BLaER1 (cell line): Measurements from ENCODE around the gene WAPL.
"Not testable (repeated sequence)": the region's sequence is repeated elsewhere in the genome, so short reads cannot be mapped to it uniquely, and the experiment has no call there.

Source experiments
- H3K27ac ChIP-seq: shearing (Covaris generic); formaldehyde crosslinking; 2 replicates; pipeline ENCODE4 v1.8.1; 2022
- H3K27me3 ChIP-seq: shearing (Covaris generic); formaldehyde crosslinking; 2 replicates; pipeline ENCODE4 v1.8.1; 2022
- H3K36me3 ChIP-seq: shearing (Covaris generic); formaldehyde crosslinking; 2 replicates; pipeline ENCODE4 v1.8.1; 2022
- H3K4me1 ChIP-seq: shearing (Covaris generic); formaldehyde crosslinking; 2 replicates; pipeline ENCODE4 v1.8.1; 2022
- H3K4me2 ChIP-seq: shearing (Covaris generic); formaldehyde crosslinking; 2 replicates; pipeline ENCODE4 v1.8.1; 2022
- H3K4me3 ChIP-seq: shearing (Covaris generic); formaldehyde crosslinking; 2 replicates; pipeline ENCODE4 v1.8.1; 2022
- H3K9ac ChIP-seq: shearing (Covaris generic); formaldehyde crosslinking; 2 replicates; pipeline ENCODE4 v1.8.1; 2022
- H3K9me3 ChIP-seq: shearing (Covaris generic); formaldehyde crosslinking; 2 replicates; pipeline ENCODE4 v1.8.1; 2022
- H4K20me1 ChIP-seq: shearing (Covaris generic); formaldehyde crosslinking; 2 replicates; pipeline ENCODE4 v1.8.1; 2022
- Cebpa-rat ChIP-seq: shearing (Covaris generic); IDR thresholded peaks from 2 replicates; pipeline ENCODE4 v1.8.1; 2022

The WAPL gene

DNA sequence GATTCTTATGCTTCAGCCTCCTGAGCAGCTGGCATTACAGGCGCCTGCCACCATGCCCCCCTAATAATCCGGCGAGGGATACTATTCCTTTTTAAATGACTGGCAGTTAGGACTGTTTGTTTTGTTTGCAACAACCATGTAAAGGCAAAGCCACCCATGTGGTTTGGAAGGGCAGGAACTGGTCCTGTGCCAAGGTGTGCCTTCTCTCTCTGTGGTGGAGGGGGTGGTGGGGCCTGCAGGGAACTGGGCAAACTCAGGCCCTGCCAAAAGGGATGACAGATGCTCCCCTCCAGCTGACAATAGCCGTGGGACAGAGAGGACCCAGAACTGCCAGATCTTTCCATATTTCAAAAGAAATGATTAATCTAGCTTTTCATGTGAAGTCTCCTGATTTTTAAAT is 23.5 kb upstream of the WAPL start:
- Histone ChIP-seq H3K36me3 (no peaks in the 10 kb centered on the region), H3K4me3 (no peak overlapping the region), H4K20me1 (no peaks in the 10 kb centered on the region), H3K4me2 (no peak overlapping the region), H3K27ac (no peak overlapping the region), H3K9me3 (peaks cover 10% of the 10 kb centered on the region), H3K4me1 (peaks cover 5% of the 10 kb centered on the region), H3K9ac (no peak overlapping the region), H3K27me3 (no peaks in the 10 kb centered on the region)
- TF ChIP-seq Cebpa-rat = no peak

GRCh38 chr10:86540016-86540415 is 18.4 kb upstream of the WAPL start:
- peaks cover 34% of the 10 kb centered on the region for H3K9me3 ChIP-seq
- H3K9ac ChIP-seq = no peak overlapping the region
- H3K4me3 ChIP-seq = no peak overlapping the region
- H3K4me2 ChIP-seq = peak overlapping the region; percentile 47
- H3K4me1 ChIP-seq = peaks cover 23% of the 10 kb centered on the region
- H3K36me3 ChIP-seq = no peaks in the 10 kb centered on the region
- no peak for TF ChIP-seq Cebpa-rat
- H3K27me3 ChIP-seq = peaks cover 22% of the 10 kb centered on the region
- no peaks in the 10 kb centered on the region for H4K20me1 ChIP-seq
- peak overlapping the region; percentile 24; the same call in 1 of the 2 replicates for H3K27ac ChIP-seq

- no peak overlapping the region for H3K4me2 ChIP-seq
- H3K27ac ChIP-seq = no peak overlapping the region
- H3K27me3 ChIP-seq = peaks cover 22% of the 10 kb centered on the region
- H3K4me3 ChIP-seq = no peak overlapping the region
- peaks cover 37% of the 10 kb centered on the region for H3K9me3 ChIP-seq
- no peaks in the 10 kb centered on the region for H3K36me3 ChIP-seq
- H4K20me1 ChIP-seq = no peaks in the 10 kb centered on the region
- no peak for TF ChIP-seq Cebpa-rat
- H3K4me1 ChIP-seq = peaks cover 23% of the 10 kb centered on the region
- no peak overlapping the region for H3K9ac ChIP-seq
Measured at GRCh38 chr10:86538547-86538946, 17.0 kb upstream of the WAPL start.

DNA sequence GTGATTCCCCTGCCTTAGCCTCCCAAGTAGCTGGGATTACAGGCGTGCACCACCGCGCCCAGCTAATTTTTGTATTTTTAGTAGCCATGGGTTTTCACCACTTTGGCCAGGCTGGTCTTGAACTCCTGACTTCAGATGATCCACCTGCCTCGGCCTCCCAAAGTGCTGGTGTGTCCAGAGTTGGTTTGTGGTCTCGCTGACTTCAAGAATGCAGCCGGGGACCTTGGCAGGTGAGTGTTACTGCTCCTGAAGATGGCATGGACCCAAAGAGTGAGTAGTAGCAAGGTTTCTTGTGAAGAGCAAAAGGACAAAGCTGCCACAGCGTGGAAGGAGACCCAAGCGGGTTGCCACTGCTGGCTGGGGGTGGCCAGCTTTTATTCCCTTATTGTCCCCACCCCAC is 16.4 kb upstream of the WAPL start:
- H3K4me2 ChIP-seq, H3K4me3 ChIP-seq, H3K9ac ChIP-seq, H3K36me3 ChIP-seq, H3K27ac ChIP-seq, H4K20me1 ChIP-seq: not testable (repeated sequence)
- Histone ChIP-seq H3K27me3 (peaks cover 22% of the 10 kb centered on the region), H3K4me1 (peaks cover 23% of the 10 kb centered on the region), H3K9me3 (peaks cover 37% of the 10 kb centered on the region)

DNA sequence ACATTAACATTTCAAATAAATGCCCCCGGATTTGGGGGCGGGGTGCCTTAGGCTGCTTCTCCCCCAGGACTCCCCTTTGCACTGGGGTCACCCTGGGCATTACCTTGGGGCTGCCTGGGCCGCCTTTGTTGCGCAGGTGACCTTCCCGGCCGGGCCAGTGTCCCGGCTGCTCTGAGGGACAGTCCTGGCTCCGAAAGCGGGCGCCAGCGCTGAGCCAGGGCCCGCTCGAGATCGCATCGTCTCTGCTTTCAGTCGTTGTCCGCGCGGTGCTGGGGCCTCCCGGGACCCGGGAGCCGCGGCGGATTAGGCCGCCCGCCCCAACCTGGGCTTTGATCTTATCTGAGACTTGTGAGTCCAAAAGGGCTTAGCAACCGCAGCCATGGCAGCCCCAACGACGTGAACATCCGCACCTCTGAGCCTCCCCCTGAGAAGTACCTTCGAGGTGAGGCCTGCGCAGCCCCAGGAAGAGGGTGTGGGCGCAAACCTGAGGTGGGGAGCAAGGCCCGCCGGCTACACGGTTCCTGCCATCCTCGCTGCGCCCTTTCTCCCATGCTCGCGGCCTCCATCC is 14.8 kb upstream of the WAPL start:
- Histone ChIP-seq H4K20me1 (no peaks in the 10 kb centered on the region), H3K9me3 (peaks cover 37% of the 10 kb centered on the region), H3K27ac (no peak overlapping the region), H3K9ac (no peak overlapping the region), H3K4me3 (peak overlapping the region; percentile 48), H3K4me2 (peak overlapping the region; percentile 79), H3K4me1 (peaks cover 23% of the 10 kb centered on the region), H3K27me3 (peaks cover 22% of the 10 kb centered on the region), H3K36me3 (no peaks in the 10 kb centered on the region)
- TF ChIP-seq Cebpa-rat = no peak

- H3K36me3 ChIP-seq = no peaks in the 10 kb centered on the region
- no peak overlapping the region for H3K9ac ChIP-seq
- H3K27me3 ChIP-seq = peaks cover 22% of the 10 kb centered on the region
- peaks cover 21% of the 10 kb centered on the region for H3K4me1 ChIP-seq
- H3K9me3 ChIP-seq = peaks cover 37% of the 10 kb centered on the region
- H3K27ac ChIP-seq = no peak overlapping the region
- no peak for TF ChIP-seq Cebpa-rat
- H3K4me2 ChIP-seq = no peak overlapping the region
- H4K20me1 ChIP-seq = no peaks in the 10 kb centered on the region
- no peak overlapping the region for H3K4me3 ChIP-seq
Measured at GRCh38 chr10:86535132-86535882, 13.7 kb upstream of the WAPL start.

GRCh38 chr10:86533328-86533727 is 11.7 kb upstream of the WAPL start:
- Histone ChIP-seq H3K4me3 (no peak overlapping the region), H4K20me1 (no peaks in the 10 kb centered on the region), H3K36me3 (no peaks in the 10 kb centered on the region), H3K27ac (no peak overlapping the region), H3K9me3 (peaks cover 32% of the 10 kb centered on the region), H3K27me3 (peaks cover 22% of the 10 kb centered on the region), H3K4me2 (no peak overlapping the region), H3K9ac (no peak overlapping the region), H3K4me1 (peaks cover 15% of the 10 kb centered on the region)
- TF ChIP-seq Cebpa-rat = no peak

DNA sequence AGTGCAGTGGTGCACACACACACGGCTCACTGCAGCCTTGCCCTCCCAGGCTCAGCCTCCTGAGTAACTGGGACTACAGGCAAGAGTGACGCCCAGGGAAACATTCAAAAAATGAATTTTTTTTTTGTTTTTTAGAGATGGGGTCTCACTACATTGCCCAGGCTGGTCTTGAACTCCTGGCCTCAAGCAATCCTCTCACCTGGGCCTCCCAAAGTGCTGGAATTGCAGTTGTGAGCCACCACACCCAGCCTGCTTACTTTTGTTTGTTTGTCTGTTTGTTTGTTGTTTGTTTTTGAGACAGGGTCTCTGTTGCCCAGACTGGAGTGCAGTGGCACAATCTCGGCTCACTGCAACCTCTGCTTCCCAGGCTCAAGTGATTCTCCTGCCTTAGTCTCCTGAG is 7.1 kb upstream of the WAPL start:
- H3K9me3 ChIP-seq, H3K4me3 ChIP-seq, H3K4me2 ChIP-seq, H3K36me3 ChIP-seq, H3K27ac ChIP-seq, H3K9ac ChIP-seq, H3K27me3 ChIP-seq, H4K20me1 ChIP-seq: not testable (repeated sequence)
- H3K4me1 ChIP-seq = peaks cover 20% of the 10 kb centered on the region

- Histone ChIP-seq H3K4me1 (peaks cover 33% of the 10 kb centered on the region), H4K20me1 (no peaks in the 10 kb centered on the region), H3K27ac (no peak overlapping the region), H3K27me3 (no peaks in the 10 kb centered on the region), H3K4me2 (no peak overlapping the region), H3K36me3 (no peaks in the 10 kb centered on the region), H3K4me3 (no peak overlapping the region), H3K9ac (no peak overlapping the region), H3K9me3 (no peaks in the 10 kb centered on the region)
- no peak for TF ChIP-seq Cebpa-rat
Measured at GRCh38 chr10:86526606-86527005, 5.0 kb upstream of the WAPL start.

DNA sequence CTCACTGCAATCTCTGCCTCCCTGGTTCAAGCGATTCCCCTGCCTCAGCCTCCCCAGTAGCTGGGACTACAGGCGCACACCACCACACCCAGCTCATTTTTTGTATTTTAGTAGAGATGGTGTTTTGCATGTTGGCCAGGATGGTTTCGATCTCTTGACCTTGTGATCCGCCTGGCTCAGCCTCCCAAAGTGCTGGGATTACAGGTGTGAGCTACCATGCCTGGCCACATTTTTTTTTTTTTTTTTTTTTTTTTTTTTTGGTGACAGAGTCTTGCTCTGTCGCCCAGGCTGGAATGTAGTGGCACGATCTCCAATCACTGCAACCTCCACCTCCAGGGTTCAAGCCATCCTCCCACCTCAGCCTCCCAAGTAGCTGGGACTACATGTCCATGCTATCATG is 4.1 kb upstream of the WAPL start:
- not testable (repeated sequence) for H4K20me1 ChIP-seq, H3K36me3 ChIP-seq, H3K27ac ChIP-seq, H3K4me3 ChIP-seq, H3K4me2 ChIP-seq, H3K9me3 ChIP-seq, H3K9ac ChIP-seq, H3K27me3 ChIP-seq
- peaks cover 33% of the 10 kb centered on the region for H3K4me1 ChIP-seq
